Fibroblast of the conjunctiva (primary cell): Measurements from ENCODE around the gene ENTPD8.
"Not testable (repeated sequence)": the region's sequence is repeated elsewhere in the genome, so short reads cannot be mapped to it uniquely, and the experiment has no call there.

Experiments
- DNase-seq: peaks from one replicate; pipeline ENCODE4 v3.0.0-alpha.2; 2010; ENCODE audit warnings: low read depth

Gene ENTPD8

DNA sequence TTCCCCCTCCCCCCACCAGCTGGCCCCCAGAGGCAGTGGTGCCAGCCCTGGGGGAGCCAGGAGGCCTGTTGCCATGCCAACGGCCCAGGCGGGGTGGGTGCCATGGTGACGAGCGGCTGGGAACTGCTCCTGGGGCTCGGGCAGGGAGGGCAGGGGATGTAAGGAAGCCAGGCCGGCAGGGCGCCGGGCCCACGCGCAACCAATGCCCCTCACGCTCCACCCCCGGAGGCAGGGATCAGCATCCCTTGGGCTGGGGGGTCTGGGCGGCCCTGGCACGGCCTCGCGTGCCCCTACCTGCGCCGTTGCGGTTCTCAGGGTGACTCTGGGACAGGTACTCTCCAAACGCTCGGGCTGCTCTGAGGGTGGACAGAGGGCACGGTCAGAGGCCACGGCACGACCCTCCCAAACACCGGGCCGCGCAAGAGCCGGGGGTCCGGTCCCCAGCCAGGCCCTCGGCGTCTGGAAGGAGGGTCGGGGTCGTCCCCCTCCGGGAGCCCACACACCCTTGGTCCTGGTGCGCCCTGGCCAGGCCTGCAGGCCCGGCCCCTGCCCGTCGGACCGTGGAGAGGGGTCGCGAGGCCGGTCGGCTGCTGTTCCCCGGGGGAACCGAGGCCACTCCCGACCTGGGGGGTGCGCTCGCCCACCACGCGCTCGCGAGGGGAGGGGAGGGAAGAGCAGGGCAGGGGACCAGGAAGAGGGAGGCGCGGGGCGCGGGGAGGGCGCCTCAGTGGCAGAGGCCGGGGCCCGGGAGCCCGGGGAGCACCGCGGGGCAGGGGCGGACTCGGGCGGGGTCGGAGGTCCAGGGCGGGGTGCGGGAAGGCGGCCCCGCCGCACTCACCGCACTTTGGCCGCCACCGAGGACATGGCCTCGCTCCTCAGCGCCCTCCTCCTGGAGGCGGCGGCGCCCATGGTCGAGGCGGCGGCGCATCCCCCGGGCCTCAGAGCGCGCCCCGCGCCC lies 17.3 kb upstream of the ENTPD8 start:
- no peak for DNase-seq

- DNase-seq: no peak
These were observed 16.4 kb upstream of the ENTPD8 start for GRCh38 chr9:137457406-137458193.

DNA sequence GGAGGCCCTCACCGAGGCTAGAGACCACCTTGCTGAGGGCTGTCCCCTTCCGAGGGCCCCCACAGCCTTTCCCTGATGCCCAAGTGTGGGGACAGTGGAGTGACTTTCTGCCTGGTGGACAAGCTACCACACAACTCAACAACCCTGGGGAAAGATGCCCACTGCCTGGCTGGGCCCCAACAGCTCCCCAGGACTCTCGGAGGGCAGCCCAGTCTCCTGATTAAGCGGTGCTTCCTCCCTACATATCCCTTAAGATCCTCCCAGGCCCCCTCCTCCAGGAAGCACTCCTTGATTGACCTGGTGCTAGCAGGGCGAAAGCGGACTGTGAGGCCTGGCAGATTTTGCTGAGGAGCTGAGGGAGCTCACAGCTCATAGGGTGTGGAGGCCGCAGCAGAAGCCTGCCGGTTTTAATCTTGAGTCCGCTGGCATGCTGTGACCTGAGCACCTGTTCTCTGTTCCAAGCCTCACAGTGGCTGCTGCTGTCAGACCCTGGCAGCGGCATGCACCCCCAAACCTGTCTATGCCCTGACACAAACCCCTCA lies 15.8 kb upstream of the ENTPD8 start:
- DNase-seq: no peak

- peak; percentile 74 for DNase-seq
These were observed 15.1 kb upstream of the ENTPD8 start for GRCh38 chr9:137456061-137456863.

DNA sequence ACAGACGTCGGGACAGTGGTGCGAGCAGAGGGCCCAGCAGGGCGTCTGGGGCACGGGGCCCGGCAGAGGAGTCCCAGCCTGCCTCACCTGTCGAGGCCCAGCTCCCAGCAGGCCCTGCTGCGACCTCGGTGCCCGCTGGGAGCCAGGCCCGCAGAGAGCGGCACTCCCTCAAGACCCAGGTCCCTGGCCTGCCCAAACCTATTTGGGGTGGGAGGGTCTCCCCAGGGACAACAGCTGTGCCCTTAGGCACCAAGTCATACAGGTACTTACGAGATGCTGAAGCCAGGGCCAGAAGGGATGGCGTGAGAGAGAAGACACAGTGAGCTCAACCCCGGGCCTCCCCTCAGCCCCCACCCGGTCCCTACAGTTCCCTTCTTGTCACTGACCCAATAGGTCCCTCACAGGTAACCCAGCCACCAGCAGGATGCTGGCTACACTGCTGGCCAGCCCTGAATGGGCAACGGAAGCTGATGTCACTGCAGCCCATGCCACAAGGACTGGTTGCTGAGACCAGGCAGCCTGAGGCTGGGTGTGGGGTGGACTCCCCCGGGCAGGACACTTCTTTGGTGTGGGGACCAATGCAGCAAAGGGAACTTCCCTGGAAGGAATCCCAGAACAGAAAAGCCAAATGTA lies 14.3 kb upstream of the ENTPD8 start:
- no peak for DNase-seq

- no peak for DNase-seq
These were observed 13.6 kb upstream of the ENTPD8 start for GRCh38 chr9:137454597-137455358.

DNA sequence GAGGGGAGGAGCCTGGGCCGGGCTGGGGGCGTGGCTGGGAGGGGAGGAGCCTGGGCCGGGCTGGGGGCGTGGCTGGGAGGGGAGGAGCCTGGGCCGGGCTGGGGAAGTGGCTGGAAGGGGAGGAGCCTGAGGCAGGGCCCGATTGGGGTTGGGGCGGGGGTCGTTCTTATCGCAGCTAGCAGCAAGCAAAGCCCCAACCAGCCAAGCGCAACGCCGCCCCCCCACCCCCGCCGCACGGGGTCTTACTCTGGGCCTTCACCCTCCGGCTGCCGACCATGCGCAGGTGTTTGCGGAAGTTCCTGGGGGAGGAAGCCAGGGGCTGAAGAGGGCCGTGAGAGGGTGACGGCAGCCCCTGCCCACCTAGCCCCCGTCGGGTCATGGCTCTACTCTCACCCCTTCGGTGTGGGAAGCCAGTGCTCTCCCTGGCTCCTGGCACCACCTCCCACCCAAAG lies 13.0 kb upstream of the ENTPD8 start:
- DNase-seq: no peak

DNA sequence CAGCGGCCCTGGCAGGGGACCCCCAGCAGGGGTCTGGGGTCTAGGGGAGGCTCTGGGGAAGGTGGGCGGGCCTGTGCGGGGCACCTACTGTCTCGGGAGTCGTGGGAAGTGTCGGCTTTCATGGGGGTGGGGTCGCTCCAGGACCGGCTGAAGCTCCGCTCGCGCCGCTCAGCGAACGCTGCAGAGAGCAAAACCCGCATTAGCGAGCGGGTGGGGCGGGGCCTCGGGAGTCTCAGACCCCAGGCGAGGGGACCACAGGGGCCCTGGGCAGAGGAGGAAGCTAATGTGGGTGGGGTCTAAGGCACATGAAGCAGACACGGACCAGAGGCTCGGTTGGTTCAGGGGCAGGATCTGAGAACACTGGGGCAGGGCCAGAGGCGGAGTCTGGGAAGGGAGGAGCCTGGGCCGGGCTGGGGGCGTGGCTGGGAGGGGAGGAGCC lies 12.5 kb upstream of the ENTPD8 start:
- peak; percentile 69 for DNase-seq

DNA sequence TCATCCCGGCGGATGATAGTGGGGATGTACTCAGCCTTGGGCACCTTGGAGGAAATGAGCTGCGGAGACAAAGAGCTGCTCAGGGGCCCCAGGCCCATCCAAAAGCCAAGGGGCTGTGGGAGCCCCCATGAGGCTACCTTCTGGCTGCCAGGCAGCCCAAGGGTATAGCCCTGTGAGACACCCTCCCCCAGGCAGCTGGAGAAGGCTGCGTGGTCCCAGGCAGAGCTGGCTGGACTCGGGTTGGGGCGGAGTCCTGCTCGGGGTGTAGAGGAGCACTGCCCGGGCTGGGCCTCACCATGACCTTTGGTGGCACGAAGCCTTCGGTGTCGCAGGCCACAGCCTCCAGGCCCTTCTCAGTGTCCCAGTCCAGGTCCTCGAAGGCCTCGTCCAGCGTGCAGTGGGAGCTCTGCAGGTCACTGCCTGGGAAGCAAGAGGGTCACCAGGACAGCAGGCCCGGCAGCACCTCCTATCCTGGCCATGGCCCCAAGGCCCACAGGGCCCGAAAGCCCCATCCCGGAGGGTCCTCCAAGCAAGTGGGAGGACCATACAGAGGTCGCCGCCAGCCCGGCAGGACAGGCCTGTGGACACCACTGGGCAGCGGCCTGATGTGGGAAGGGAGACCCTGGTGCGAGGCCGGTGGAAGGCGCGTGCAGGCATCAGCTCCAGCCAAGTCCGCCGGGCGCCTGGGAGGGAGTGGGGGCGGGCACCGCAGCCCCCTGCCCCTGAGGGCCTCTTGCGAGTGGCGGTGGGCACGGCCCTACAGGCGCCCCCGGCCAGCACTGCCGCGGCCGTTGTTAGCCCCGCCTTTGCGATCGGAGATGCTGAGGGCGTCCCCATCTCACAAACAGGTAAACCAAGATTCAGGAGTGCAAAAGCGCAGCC lies 11.8 kb upstream of the ENTPD8 start:
- DNase-seq: no peak

- DNase-seq: no peak
These were observed 11.0 kb upstream of the ENTPD8 start for GRCh38 chr9:137452006-137452760.

- DNase-seq: not testable (repeated sequence)
These were observed 10.3 kb upstream of the ENTPD8 start for GRCh38 chr9:137451264-137452005.

DNA sequence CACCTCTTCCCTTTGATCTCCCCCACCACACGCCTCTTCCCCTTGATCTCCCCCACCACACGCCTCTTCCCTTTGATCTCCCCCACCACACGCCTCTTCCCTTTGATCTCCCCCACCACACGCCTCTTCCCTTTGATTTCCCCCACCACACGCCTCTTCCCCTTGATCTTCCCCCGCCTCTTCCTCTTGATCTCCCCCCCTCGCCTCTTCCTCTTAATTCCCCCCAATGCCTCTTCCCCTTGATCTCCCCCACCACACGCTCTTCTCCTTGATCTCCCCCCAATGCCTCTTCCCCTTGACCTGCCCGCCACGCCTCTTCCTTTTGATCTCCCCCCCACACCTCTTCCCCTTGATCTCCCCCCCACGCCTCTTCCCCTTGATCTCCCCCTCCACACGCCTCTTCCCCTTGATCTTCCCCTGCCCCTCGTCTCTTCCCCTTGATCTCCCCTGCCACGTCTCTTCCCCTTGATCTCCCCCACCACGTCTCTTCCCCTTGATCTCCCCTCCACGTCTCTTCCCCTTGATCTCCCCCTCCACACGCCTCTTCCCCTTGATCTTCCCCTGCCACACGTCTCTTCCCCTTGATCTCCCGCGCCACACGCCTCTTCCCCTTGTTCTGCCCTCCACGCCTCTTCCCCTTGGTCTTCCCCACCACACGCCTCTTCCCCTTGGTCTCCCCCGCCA lies 9.5 kb upstream of the ENTPD8 start:
- not testable (repeated sequence) for DNase-seq

- DNase-seq: no peak
These were observed 8.9 kb upstream of the ENTPD8 start for GRCh38 chr9:137449931-137450538.

DNA sequence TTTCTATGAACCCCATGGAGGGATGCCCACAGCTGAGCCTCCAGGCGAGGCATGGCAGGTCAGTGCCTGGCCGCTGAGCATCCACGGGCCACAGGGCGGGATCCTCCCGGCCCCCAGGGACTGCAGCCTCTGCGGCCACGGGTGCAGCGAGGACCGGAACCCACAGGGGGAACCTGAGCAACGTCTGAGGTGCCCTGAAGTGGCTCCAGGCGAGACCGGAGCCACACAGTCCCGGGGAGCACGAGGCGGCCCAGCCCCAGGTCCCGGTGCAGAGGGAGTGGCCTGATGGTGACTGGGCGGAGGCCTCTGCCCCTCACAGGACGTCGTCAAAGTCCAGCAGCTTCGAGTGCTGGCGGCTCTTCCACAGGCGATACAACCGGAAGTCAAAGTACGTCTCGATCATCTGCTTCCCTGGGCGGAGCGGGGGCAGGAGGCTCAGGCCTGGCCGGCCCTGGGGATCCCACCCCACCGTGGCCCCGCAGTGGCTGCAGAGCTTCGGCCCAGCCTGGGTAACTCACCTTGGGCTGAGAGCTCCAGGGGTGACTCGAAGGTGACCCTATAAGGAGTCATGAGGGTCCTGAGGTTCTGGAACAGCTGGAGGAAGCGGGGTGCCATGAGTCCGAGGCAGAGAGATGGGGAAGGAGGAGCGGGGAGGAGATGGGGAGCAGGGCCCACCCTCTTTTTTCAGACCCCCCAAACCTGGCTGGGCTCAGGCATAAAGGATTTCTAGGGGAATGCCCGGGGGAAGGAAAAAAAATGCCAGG lies 8.1 kb upstream of the ENTPD8 start:
- DNase-seq: no peak

GRCh38 chr9:137448602-137448962 lies 7.4 kb upstream of the ENTPD8 start:
- DNase-seq: no peak
